ENCODE results near the gene GOLT1A. TPM values are rescaled to one million over a fixed set of nuclear protein-coding genes. Genes with fewer than 3 reads are reported as not detected.

Gene GOLT1A
- total and polyA plus RNA-seq, 2 donors (not counting 1 experiment from before 2014, with no cell fraction given): 0.50 TPM; not detected in 1

GRCh38 chr1:204157962-204158361, 55.8 kb downstream of the GOLT1A start:
- H3K9ac ChIP-seq (ENCODE audit: insufficient read depth, low read length): no peak overlapping the region
- no peaks in the 10 kb centered on the region for H4K20me1 ChIP-seq (ENCODE audit: control insufficient read depth, extremely low read depth, insufficient read depth, low read length)

GRCh38 chr1:204155881-204156280, 57.9 kb downstream of the GOLT1A start:
- no peak overlapping the region for H3K27ac ChIP-seq (ENCODE audit: insufficient read depth, low read length)
- no peaks in the 10 kb centered on the region for H3K36me3 ChIP-seq (ENCODE audit: control insufficient read depth, insufficient read depth, low read length)
- no peaks in the 10 kb centered on the region for H4K20me1 ChIP-seq (ENCODE audit: control insufficient read depth, extremely low read depth, insufficient read depth, low read length)
- H3K9ac ChIP-seq (ENCODE audit: insufficient read depth, low read length): no peak overlapping the region
- no peak for DNase-seq (ENCODE audit: low read depth in 2 of 2)
- H3K4me1 ChIP-seq (ENCODE audit: control insufficient read depth, extremely low read depth, insufficient read depth, low read length): no peaks in the 10 kb centered on the region
- H3K27me3 ChIP-seq (ENCODE audit: control insufficient read depth, insufficient read depth, low read length): peaks cover 21% of the 10 kb centered on the region
- no peak overlapping the region for H3K4me2 ChIP-seq (ENCODE audit: extremely low read depth, insufficient read depth, low read length)
- no peaks in the 10 kb centered on the region for H3K9me3 ChIP-seq (ENCODE audit: control insufficient read depth, insufficient read depth, low read depth, low read length)
- no peaks in the 10 kb centered on the region for H3K79me2 ChIP-seq (ENCODE audit: control insufficient read depth, insufficient read depth, low read length)
- TF ChIP-seq EZH2 (IDR thresholded peaks at IDR 0.05; ENCODE audit: low read length, missing control alignments) (no peak), CTCF (conservative IDR thresholded peaks at IDR 0.05 in 1 of 2, IDR thresholded peaks at IDR 0.05 in 1 of 2; ENCODE audit: low read depth in 1 of 2, low read length in 2 of 2) (no peak)
- H2AFZ ChIP-seq (ENCODE audit: low read length): no peak overlapping the region
- no peak overlapping the region for H3K4me3 ChIP-seq (replicated peaks in 1 of 4; ENCODE audit: control extremely low read depth in 1 of 4, insufficient read depth in 1 of 4, low read depth in 3 of 4, low read length in 4 of 4)

More at GRCh38 chr1:204157962-204158361, 55.8 kb downstream of the GOLT1A start:
- Histone ChIP-seq H3K27me3 (ENCODE audit: control insufficient read depth, insufficient read depth, low read length) (peaks cover 8% of the 10 kb centered on the region), H3K36me3 (ENCODE audit: control insufficient read depth, insufficient read depth, low read length) (no peaks in the 10 kb centered on the region), H3K9me3 (ENCODE audit: control insufficient read depth, insufficient read depth, low read depth, low read length) (no peaks in the 10 kb centered on the region), H3K4me1 (ENCODE audit: control insufficient read depth, extremely low read depth, insufficient read depth, low read length) (no peaks in the 10 kb centered on the region), H3K4me2 (ENCODE audit: extremely low read depth, insufficient read depth, low read length) (no peak overlapping the region), H3K79me2 (ENCODE audit: control insufficient read depth, insufficient read depth, low read length) (no peaks in the 10 kb centered on the region), H3K27ac (ENCODE audit: insufficient read depth, low read length) (no peak overlapping the region), H2AFZ (ENCODE audit: low read length) (no peak overlapping the region), H3K4me3 (replicated peaks in 1 of 4; ENCODE audit: control extremely low read depth in 1 of 4, insufficient read depth in 1 of 4, low read depth in 3 of 4, low read length in 4 of 4) (no peak overlapping the region)
- TF ChIP-seq CTCF (conservative IDR thresholded peaks at IDR 0.05 in 1 of 2, IDR thresholded peaks at IDR 0.05 in 1 of 2; ENCODE audit: low read depth in 1 of 2, low read length in 2 of 2) (no peak), EZH2 (IDR thresholded peaks at IDR 0.05; ENCODE audit: low read length, missing control alignments) (no peak)
- DNase-seq (ENCODE audit: low read depth in 2 of 2): no peak

GRCh38 chr1:204154568-204155255, 59.1 kb downstream of the GOLT1A start:
- no peak for TF ChIP-seq CTCF (conservative IDR thresholded peaks at IDR 0.05 in 1 of 2, IDR thresholded peaks at IDR 0.05 in 1 of 2; ENCODE audit: low read depth in 1 of 2, low read length in 2 of 2)
- no peak for TF ChIP-seq EZH2 (IDR thresholded peaks at IDR 0.05; ENCODE audit: low read length, missing control alignments)
- H2AFZ ChIP-seq (ENCODE audit: low read length): no peak overlapping the region
- no peaks in the 10 kb centered on the region for H3K4me1 ChIP-seq (ENCODE audit: control insufficient read depth, extremely low read depth, insufficient read depth, low read length)
- H3K4me3 ChIP-seq (replicated peaks in 1 of 4; ENCODE audit: control extremely low read depth in 1 of 4, insufficient read depth in 1 of 4, low read depth in 3 of 4, low read length in 4 of 4): no peak overlapping the region
- H3K36me3 ChIP-seq (ENCODE audit: control insufficient read depth, insufficient read depth, low read length): no peaks in the 10 kb centered on the region
- H4K20me1 ChIP-seq (ENCODE audit: control insufficient read depth, extremely low read depth, insufficient read depth, low read length): no peaks in the 10 kb centered on the region
- H3K27me3 ChIP-seq (ENCODE audit: control insufficient read depth, insufficient read depth, low read length): peaks cover 25% of the 10 kb centered on the region
- no peak overlapping the region for H3K4me2 ChIP-seq (ENCODE audit: extremely low read depth, insufficient read depth, low read length)
- no peak for DNase-seq (ENCODE audit: low read depth in 2 of 2)
- H3K9ac ChIP-seq (ENCODE audit: insufficient read depth, low read length): no peak overlapping the region
- H3K27ac ChIP-seq (ENCODE audit: insufficient read depth, low read length): no peak overlapping the region
- H3K9me3 ChIP-seq (ENCODE audit: control insufficient read depth, insufficient read depth, low read depth, low read length): no peaks in the 10 kb centered on the region
- no peaks in the 10 kb centered on the region for H3K79me2 ChIP-seq (ENCODE audit: control insufficient read depth, insufficient read depth, low read length)
